ENCODE data around the gene FCHSD2.

The FCHSD2 gene

DNA sequence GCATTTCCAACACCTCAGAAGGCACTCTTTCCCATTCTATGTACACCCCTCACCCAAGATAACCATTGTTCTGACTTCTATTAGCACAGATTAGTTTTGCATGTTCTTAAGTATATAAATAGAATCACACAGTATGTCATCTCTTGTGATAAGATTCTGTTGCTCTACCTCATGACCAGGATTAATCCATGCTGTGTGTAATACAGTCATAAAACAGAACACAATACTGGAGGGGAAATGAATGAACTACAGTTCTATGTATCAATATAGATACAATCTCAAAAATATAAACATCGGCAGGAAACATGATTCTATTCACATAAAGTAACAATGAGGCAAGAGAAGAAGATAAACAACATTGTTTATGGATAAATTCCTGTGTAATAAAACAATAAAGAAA lies 176.4 kb downstream of the FCHSD2 start:
- no peak overlapping the region for H3K4me3 ChIP-seq (ENCODE audit: low read length)
- TF ChIP-seq ZNF274 (IDR thresholded peaks at IDR 0.05; ENCODE audit: low read depth, low read length): no peak

DNA sequence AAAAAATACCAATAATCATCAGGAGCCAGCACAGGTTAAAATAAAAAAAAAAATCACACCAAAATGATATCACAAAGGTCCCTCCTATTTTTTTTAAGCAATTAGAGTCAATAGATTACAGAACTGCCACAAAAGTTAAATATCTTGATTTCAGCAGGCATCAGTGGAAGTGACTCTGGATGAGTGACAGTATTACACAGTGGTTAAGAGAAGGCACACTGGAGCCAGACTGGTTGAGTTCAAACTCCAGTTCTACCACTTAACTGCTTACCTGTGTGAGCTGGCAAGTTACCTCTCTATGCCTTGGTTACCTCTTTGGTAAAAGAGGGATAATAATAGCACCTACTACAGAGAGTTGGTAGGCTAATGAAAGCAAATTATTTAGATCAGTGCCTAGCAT lies 179.4 kb downstream of the FCHSD2 start:
- H3K4me3 ChIP-seq (ENCODE audit: low read length): no peak overlapping the region
- no peak for TF ChIP-seq ZNF274 (IDR thresholded peaks at IDR 0.05; ENCODE audit: low read depth, low read length)

DNA sequence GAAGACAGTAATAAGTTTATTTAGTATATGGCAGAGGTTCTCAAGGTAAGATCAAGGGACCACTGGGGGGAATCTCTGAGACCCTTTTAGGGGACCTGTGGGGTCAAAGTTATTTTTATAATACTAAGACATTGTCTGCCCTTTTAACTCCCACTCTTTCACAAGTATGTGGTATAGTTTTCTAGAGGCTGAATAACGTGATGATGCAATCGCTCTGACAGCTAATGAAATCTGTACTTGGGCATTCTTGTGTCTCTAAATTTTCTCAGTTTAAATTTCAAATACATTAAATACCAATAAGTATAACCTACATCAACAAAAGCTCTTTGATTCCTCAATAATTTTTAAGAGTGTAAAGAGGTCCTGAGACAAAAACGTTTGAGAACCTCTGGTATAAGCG lies 180.0 kb downstream of the FCHSD2 start:
- TF ChIP-seq ZNF274 (IDR thresholded peaks at IDR 0.05; ENCODE audit: low read depth, low read length): no peak
- H3K4me3 ChIP-seq (ENCODE audit: low read length): no peak overlapping the region

DNA sequence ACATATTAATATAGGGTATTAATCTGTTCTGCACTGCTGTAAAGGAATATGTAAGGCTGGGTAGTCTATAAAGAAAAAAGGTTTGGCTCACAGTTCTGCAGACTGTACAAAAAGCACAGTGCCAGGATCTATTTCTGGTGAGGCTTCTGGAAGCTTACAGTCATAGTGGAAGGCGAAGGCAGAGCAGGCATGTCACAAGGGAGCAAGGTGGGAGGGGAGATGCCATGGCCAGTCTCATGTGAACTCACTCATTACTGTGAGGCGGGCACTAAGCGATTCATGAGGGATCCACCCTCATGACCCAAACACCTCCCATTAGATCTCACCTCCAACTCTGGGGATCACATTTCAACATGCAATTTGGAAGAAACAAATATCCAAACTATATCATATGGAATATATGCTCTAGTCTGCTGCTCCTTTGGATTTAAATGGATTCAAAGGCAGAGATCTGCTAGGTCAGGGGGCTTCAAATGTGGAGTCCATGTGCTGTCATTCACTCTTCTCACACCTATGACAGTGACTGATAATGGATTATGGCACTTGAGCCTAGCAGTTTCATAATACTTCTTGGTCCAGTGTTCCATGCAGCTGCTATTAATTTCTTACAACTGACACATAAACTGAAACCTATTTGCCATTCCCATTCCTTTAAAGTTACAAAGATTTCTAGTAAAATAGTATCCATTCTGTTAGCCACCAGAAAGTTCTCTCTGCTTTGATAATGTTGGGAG lies 182.0 kb downstream of the FCHSD2 start:
- no peak for TF ChIP-seq ZNF274 (IDR thresholded peaks at IDR 0.05; ENCODE audit: low read depth, low read length)

DNA sequence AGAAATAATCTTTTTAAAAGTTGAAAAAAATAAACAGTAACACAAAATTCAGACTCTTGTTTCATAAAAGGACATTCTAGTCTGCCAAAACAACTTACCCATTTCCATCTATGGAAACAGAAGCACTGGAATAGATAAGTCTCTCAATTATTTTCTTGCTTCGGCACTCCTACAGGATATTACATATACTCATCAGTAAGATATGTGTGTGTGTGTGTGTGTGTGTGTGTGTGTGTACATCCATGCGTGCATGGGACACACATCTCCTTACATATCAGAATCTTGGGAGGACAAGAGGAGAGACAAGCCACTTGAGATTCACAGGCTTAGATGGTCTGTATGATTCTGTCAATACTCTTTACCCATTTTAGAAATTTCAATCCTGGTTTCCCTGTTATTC lies 183.3 kb downstream of the FCHSD2 start:
- TF ChIP-seq ZNF274 (IDR thresholded peaks at IDR 0.05; ENCODE audit: low read depth, low read length): no peak
- no peak overlapping the region for H3K4me3 ChIP-seq (ENCODE audit: low read length)

More for the DNA sequence above, 182.0 kb downstream of the FCHSD2 start:
- no peak overlapping the region for H3K4me3 ChIP-seq (ENCODE audit: low read length)

DNA sequence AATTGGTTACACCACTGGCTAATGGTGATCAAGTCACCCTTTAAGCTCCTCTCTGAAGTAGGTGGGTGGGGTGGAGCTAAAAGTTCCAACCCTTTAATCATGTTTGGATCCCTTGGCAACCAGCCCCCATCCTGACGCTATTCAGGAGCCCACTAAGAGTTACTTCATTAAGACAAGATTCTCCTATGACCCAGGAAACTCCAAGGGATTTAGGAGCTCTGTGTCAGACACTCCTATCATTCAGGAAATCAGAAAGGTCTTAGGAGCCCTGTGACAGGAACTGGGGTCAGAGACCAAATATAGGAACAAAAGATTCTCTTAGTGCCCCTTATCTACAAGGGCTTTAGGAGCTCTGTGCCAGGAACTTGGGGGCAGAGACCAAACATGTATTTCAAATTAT lies 186.7 kb downstream of the FCHSD2 start:
- TF ChIP-seq ZNF274 (IDR thresholded peaks at IDR 0.05; ENCODE audit: low read depth, low read length): no peak
- H3K4me3 ChIP-seq (ENCODE audit: low read length): no peak overlapping the region

DNA sequence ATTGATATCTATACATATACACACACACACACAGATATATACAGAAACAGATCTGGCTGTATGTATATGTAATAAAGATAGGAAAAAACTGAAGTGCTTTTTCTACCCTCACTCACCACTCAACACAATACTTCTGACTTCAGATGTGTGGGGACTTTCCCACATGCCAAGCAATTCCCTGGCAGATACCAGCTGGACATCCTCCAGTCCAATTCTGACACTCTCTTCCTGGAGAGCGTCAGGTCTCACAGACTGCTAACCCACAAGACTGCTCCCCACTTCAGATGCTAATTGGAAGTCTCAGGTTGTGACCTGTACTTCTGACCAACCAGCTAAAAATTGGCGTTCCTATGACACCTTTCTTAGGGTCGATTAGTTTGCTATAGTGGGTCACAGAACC lies 187.3 kb downstream of the FCHSD2 start:
- no peak for TF ChIP-seq ZNF274 (IDR thresholded peaks at IDR 0.05; ENCODE audit: low read depth, low read length)

DNA sequence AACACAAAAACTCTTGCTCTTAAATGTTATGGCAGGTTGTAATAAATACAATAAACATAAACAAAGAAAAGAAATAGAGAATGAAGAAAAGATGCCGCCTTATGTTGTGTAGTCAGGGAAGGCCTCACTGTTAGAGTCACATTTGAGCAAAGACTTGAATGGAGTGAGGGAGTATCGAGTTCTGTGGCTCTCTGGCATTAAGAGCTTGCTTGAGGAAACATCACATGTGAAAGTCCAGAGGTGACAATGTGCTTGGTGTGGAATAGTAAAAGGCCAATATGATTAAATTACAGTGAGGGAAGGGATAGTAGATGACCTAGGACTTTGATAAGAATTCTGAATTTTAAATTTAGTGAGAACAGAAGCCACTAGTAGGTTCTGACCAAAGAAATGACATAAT lies 188.5 kb downstream of the FCHSD2 start:
- H3K4me3 ChIP-seq (ENCODE audit: low read length): no peak overlapping the region
- no peak for TF ChIP-seq ZNF274 (IDR thresholded peaks at IDR 0.05; ENCODE audit: low read depth, low read length)

More for the DNA sequence above, 187.3 kb downstream of the FCHSD2 start:
- no peak overlapping the region for H3K4me3 ChIP-seq (ENCODE audit: low read length)

DNA sequence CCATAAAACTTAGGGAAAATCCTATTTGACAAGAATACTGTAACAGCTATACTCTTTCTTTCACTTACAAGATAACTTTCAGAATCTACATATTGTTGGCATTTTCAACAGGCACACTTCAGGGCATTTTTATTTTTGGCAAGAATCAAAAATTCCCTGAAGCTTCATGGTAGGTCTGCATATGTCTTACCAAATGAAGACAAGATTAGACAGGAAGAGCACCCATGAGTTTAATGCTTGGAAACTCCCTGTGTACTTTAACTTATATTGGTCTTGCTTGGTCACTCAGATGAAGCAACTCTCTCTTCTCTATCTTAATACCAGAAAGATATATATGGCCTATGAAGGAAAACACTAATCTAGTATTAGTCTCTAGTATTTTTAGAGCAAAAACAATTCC lies 190.2 kb downstream of the FCHSD2 start:
- TF ChIP-seq ZNF274 (IDR thresholded peaks at IDR 0.05; ENCODE audit: low read depth, low read length): no peak
- H3K4me3 ChIP-seq (ENCODE audit: low read length): no peak overlapping the region

DNA sequence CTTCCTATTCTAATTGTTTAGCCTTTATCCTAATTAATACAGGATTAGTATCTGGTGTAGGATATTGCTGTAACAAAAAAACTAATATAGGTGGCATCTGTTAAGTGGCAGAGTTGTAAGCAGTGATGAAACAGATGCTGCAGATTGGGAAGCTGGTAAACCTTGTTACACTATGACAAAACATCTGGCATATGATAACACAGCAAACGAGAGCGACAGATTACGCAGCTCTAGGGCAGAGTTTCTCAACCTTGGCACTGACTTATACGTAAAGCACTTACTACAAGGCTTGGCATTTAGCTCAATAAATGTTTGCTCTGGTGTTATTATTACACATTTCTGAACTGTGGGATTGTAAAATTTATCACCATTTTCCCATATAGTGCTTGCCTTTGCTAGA lies 190.9 kb downstream of the FCHSD2 start:
- no peak for TF ChIP-seq ZNF274 (IDR thresholded peaks at IDR 0.05; ENCODE audit: low read depth, low read length)
- no peak overlapping the region for H3K4me3 ChIP-seq (ENCODE audit: low read length)

DNA sequence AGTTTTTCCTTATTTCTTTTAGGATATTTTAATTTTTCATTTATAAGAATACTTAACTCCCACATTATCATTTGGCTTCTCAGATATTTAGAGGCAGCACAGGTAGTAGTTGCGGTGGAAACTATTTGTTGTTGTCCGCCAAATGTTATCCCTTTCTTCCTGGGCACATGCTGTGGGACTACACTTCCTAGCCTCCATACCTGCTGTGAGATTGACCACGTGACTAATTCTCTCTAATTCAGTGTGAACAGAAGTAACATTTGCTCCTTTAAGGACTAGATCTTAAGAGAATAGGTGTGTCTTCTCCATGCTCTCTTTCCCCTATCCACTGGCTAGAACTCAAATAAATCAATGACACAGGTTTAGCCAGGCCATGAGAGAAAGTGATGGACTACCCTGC lies 191.4 kb downstream of the FCHSD2 start:
- no peak overlapping the region for H3K4me3 ChIP-seq (ENCODE audit: low read length)
- no peak for TF ChIP-seq ZNF274 (IDR thresholded peaks at IDR 0.05; ENCODE audit: low read depth, low read length)

DNA sequence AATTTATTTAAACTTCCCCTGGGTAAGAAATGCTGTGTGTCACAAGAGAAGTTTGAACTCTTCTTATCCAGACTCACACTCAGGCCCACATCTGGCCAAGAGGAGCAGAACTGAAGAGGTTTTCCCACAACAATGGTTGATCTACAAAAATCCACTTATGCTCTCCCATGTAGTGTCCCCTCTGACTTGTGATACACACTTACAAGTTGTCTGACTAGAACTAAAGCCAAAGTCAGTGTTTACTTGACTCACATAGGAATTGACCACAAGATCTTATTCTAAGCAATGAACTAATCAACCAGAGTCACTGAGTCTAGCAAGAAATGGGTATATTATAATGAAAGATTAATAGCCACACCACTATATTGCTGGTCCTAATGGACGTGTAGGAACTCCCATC lies 194.9 kb downstream of the FCHSD2 start:
- TF ChIP-seq ZNF274 (IDR thresholded peaks at IDR 0.05; ENCODE audit: low read depth, low read length): no peak
- H3K4me3 ChIP-seq (ENCODE audit: low read length): no peak overlapping the region

DNA sequence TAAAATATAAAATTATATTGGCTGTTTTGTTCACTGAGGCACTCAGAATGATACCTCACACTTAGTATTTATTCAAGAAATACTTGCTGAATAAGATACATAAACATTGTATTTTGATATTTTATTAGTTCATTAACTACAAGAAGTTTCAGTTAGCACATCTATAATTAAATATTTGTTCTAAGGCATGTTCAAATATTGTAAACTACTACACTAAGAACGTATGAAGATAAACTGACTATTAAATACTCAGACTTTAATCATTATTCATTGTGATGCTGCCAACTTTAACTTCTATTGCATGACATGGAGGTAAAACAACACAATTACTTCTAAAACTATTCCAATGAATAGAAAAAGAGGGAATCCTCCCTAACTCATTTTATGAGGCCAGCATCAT lies 198.5 kb downstream of the FCHSD2 start:
- TF ChIP-seq ZNF274 (IDR thresholded peaks at IDR 0.05; ENCODE audit: low read depth, low read length): no peak
- no peak overlapping the region for H3K4me3 ChIP-seq (ENCODE audit: low read length)

DNA sequence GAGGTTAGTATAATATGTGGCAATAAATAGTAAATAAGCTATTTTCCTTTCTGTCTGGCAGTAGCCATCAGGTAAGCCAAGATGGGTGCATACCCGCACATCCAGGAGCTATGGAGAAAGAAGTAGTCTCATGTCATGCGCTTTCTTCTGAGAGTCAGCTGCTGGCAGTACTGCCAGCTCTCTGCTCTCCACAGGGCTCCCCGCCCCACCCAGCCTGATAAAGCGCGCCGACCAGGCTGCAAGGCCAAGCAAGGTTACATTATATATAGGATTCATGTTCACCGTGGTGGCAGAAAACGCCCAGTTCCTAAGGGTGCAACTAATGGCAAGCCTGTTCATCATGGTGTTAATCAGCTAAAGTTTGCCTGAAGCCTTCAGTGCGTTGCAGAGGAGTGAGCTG lies 201.7 kb downstream of the FCHSD2 start:
- no peak overlapping the region for H3K4me3 ChIP-seq (ENCODE audit: low read length)
- TF ChIP-seq ZNF274 (IDR thresholded peaks at IDR 0.05; ENCODE audit: low read depth, low read length): no peak

DNA sequence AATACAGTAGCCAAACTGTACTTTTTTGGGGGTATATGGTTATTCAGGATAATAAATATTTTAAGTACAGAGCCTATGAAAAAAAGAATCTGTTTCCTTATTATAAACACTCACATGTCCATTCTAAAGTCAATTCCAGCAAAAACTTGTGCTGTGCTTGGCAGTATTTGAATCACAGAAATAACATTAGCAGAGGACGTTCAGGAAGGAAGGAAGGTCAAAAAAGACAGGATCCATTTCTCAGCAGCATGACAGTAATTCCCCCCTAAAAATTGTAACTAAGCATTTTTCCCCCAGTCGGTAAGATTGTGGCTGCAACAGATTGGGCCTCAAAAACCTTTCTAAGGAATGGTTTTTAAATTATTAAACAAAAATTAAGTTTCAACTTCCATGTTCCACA lies 203.1 kb downstream of the FCHSD2 start:
- no peak overlapping the region for H3K4me3 ChIP-seq (ENCODE audit: low read length)
- TF ChIP-seq ZNF274 (IDR thresholded peaks at IDR 0.05; ENCODE audit: low read depth, low read length): no peak

DNA sequence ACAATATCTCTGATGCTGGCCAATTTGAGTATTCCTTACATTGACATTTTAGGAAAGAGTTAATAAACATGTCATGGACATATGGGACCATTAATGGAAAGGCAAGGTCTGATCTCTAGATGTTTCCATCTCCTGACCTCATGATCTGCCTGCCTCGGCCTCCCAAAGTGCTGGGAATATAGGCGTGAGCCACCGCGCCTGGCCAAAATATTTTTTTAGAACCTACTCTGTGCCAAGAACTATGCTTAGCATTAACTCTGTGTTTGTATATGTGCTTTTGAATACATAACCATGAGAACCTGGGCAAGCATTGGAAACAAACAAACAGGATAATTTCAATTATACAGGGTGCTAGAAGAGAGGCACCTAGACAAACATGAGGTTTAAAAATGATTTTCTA lies 204.7 kb downstream of the FCHSD2 start:
- no peak for TF ChIP-seq ZNF274 (IDR thresholded peaks at IDR 0.05; ENCODE audit: low read depth, low read length)
- H3K4me3 ChIP-seq (ENCODE audit: low read length): no peak overlapping the region
